WTC11 (cell line): ENCODE data around the gene HSD17B12. TPM values are rescaled to one million over a fixed set of nuclear protein-coding genes. Genes with fewer than 3 reads are reported as not detected.
A peak's percentile ranks its signal among the peaks of the same experiment; 100 is the strongest.

Experiments
- ATAC-seq: fragments of 200-7000 bp; cut with Tn5 transposase; 2 replicates; pipeline ENCODE4 v1.10.0; 2021; ENCODE audit warnings: mild to moderate bottlenecking, moderate library complexity
- CTCF ChIA-PET: fragments of 300-600 bp; sonication (Branson Sonifier 250); formaldehyde crosslinking; loops from one replicate; lab custom pipeline; 2021; ENCODE audit warnings: antibody characterized with exemption; lab: Charles Lee
- POLR2A ChIA-PET: fragments of 350-600 bp; sonication (Branson Sonifier 250); formaldehyde crosslinking; loops from one replicate; lab custom pipeline; 2021; ENCODE audit warnings: antibody characterized with exemption; lab: Charles Lee
- DNase-seq: peaks from one replicate; pipeline ENCODE4 v3.0.0; 2021; ENCODE audit warnings: low spot score
- H3K27ac Mint-ChIP-seq: 2 replicates; pipeline ENCODE4 v1.8.0; 2021; ENCODE audit warnings: mixed read lengths
- H3K27me3 Mint-ChIP-seq: 2 replicates; pipeline ENCODE4 v1.8.0; 2021; ENCODE audit warnings: low read depth, mild to moderate bottlenecking, moderate library complexity, mixed read lengths
- H3K36me3 Mint-ChIP-seq: 2 replicates; pipeline ENCODE4 v1.8.0; 2021; ENCODE audit warnings: mixed read lengths
- H3K4me1 Mint-ChIP-seq: 2 replicates; pipeline ENCODE4 v1.8.0; 2022; ENCODE audit warnings: mixed read lengths
- H3K4me3 Mint-ChIP-seq: 2 replicates; pipeline ENCODE4 v1.8.0; 2021; ENCODE audit warnings: mild to moderate bottlenecking, moderate library complexity, mixed read lengths
- H3K9me3 Mint-ChIP-seq: 2 replicates; pipeline ENCODE4 v1.8.0; 2021; ENCODE audit warnings: mixed read lengths
- CREB1 ChIP-seq: sonication (generic); formaldehyde crosslinking; IDR thresholded peaks from 2 replicates; pipeline ENCODE4 v1.8.0; 2023; ENCODE audit warnings: mild to moderate bottlenecking, missing genetic modification reagents
- ETV6 ChIP-seq: sonication (generic); formaldehyde crosslinking; IDR thresholded peaks from 2 replicates; pipeline ENCODE4 v1.8.1; 2022; ENCODE audit warnings: mild to moderate bottlenecking, missing genetic modification reagents
- GRHL2 ChIP-seq: fragments of 250-450 bp; sonication (Bioruptor Pico); IDR thresholded peaks from 2 replicates; pipeline ENCODE4 v1.8.0; 2022; ENCODE audit warnings: mild to moderate bottlenecking, moderate library complexity; ENCODE audit not compliant: insufficient replicate concordance, severe bottlenecking
- JAZF1 ChIP-seq: fragments of 250-450 bp; sonication (Bioruptor Pico); IDR thresholded peaks from 2 replicates; pipeline ENCODE4 v1.9.0; 2021; ENCODE audit warnings: moderate library complexity, mild to moderate bottlenecking, inconsistent platforms
- MYBL2 ChIP-seq: sonication (generic); formaldehyde crosslinking; IDR thresholded peaks from 2 replicates; pipeline ENCODE4 v1.8.1; 2023; ENCODE audit warnings: mild to moderate bottlenecking, moderate library complexity, missing genetic modification reagents
- NFATC4 ChIP-seq: fragments of 250-450 bp; sonication (Bioruptor Pico); IDR thresholded peaks from 2 replicates; pipeline ENCODE4 v1.9.0; 2021; ENCODE audit warnings: mild to moderate bottlenecking
- SMAD3 ChIP-seq: sonication (generic); formaldehyde crosslinking; IDR thresholded peaks from 2 replicates; pipeline ENCODE4 v1.8.0; 2022; ENCODE audit warnings: missing genetic modification reagents, mild to moderate bottlenecking, borderline replicate concordance
- SMAD4 ChIP-seq: sonication (generic); formaldehyde crosslinking; IDR thresholded peaks from 2 replicates; pipeline ENCODE4 v1.8.0; 2022; ENCODE audit warnings: mild to moderate bottlenecking, missing genetic modification reagents
- TCF7 ChIP-seq: sonication (generic); formaldehyde crosslinking; IDR thresholded peaks from 2 replicates; pipeline ENCODE4 v1.8.0; 2022; ENCODE audit warnings: mild to moderate bottlenecking, low read depth, missing genetic modification reagents, moderate library complexity
- ZNF138 ChIP-seq: sonication (generic); formaldehyde crosslinking; conservative IDR thresholded peaks from 2 replicates; pipeline ENCODE4 v1.8.1; 2022; ENCODE audit warnings: mild to moderate bottlenecking, moderate library complexity, missing genetic modification reagents
- ZNF396 ChIP-seq: fragments of 250-450 bp; sonication (Bioruptor Pico); IDR thresholded peaks from 2 replicates; pipeline ENCODE4 v1.8.0; 2021; ENCODE audit warnings: mild to moderate bottlenecking, moderate library complexity, borderline replicate concordance
- total RNA-seq: library from RNA; stranded (reverse); gene quantifications from 3 replicates; pipeline ENCODE4 v1.2.3, GENCODE V29; 2021
- TF ChIP-seq, protein P1 (sequence below): fragments of 250-450 bp; sonication (Bioruptor Pico); IDR thresholded peaks from 2 replicates; pipeline ENCODE4 v1.9.0; 2021; ENCODE audit warnings: mild to moderate bottlenecking, borderline replicate concordance
- TF ChIP-seq, protein P2 (sequence below): sonication (generic); formaldehyde crosslinking; IDR thresholded peaks from 2 replicates; pipeline ENCODE4 v1.8.1; 2022; ENCODE audit warnings: mild to moderate bottlenecking, missing genetic modification reagents, moderate library complexity, borderline replicate concordance
- TF ChIP-seq, protein P3 (sequence below): sonication (generic); formaldehyde crosslinking; IDR thresholded peaks from 2 replicates; pipeline ENCODE4 v1.8.1; 2022; ENCODE audit warnings: low read depth, missing genetic modification reagents, borderline replicate concordance
- TF ChIP-seq, protein P4 (sequence below): sonication (generic); formaldehyde crosslinking; IDR thresholded peaks from 2 replicates; pipeline ENCODE4 v1.8.0; 2023; ENCODE audit warnings: missing genetic modification reagents, mild to moderate bottlenecking, borderline replicate concordance
- TF ChIP-seq, protein P5 (sequence below): sonication (generic); formaldehyde crosslinking; IDR thresholded peaks from 2 replicates; pipeline ENCODE4 v1.8.0; 2022; ENCODE audit warnings: mild to moderate bottlenecking, missing genetic modification reagents

The HSD17B12 gene
- total RNA-seq, 1 experiment from 2014 or later = 149 TPM

DNA sequence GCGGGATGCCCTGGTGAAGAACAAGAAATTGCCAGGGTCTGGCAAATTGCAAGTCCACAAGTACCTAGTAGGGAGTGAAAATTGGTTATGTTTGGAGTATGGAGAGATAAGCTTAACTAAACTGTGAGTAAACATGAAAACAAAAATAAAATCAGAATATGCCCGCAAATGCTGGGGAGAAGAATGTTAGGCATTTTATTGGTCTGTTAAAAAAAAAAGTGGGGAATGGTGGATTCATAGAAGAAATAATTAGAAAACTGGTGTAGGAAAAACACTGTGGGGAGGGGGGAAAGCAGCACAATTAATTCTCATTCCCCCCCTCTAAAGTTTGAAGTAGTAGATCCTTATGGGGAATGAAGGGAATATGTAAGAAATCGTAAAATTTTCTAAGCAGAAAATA is 40.6 kb upstream of the HSD17B12 start (continued):
- TF ChIP-seq, protein P1, sequence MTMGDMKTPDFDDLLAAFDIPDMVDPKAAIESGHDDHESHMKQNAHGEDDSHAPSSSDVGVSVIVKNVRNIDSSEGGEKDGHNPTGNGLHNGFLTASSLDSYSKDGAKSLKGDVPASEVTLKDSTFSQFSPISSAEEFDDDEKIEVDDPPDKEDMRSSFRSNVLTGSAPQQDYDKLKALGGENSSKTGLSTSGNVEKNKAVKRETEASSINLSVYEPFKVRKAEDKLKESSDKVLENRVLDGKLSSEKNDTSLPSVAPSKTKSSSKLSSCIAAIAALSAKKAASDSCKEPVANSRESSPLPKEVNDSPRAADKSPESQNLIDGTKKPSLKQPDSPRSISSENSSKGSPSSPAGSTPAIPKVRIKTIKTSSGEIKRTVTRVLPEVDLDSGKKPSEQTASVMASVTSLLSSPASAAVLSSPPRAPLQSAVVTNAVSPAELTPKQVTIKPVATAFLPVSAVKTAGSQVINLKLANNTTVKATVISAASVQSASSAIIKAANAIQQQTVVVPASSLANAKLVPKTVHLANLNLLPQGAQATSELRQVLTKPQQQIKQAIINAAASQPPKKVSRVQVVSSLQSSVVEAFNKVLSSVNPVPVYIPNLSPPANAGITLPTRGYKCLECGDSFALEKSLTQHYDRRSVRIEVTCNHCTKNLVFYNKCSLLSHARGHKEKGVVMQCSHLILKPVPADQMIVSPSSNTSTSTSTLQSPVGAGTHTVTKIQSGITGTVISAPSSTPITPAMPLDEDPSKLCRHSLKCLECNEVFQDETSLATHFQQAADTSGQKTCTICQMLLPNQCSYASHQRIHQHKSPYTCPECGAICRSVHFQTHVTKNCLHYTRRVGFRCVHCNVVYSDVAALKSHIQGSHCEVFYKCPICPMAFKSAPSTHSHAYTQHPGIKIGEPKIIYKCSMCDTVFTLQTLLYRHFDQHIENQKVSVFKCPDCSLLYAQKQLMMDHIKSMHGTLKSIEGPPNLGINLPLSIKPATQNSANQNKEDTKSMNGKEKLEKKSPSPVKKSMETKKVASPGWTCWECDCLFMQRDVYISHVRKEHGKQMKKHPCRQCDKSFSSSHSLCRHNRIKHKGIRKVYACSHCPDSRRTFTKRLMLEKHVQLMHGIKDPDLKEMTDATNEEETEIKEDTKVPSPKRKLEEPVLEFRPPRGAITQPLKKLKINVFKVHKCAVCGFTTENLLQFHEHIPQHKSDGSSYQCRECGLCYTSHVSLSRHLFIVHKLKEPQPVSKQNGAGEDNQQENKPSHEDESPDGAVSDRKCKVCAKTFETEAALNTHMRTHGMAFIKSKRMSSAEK (CRISPR knock-in tag) = no peak
- TF ChIP-seq, protein P2, sequence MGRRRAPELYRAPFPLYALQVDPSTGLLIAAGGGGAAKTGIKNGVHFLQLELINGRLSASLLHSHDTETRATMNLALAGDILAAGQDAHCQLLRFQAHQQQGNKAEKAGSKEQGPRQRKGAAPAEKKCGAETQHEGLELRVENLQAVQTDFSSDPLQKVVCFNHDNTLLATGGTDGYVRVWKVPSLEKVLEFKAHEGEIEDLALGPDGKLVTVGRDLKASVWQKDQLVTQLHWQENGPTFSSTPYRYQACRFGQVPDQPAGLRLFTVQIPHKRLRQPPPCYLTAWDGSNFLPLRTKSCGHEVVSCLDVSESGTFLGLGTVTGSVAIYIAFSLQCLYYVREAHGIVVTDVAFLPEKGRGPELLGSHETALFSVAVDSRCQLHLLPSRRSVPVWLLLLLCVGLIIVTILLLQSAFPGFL (CRISPR knock-in tag) = no peak
- no peak for TF ChIP-seq GRHL2 (CRISPR knock-in tag)
- TF ChIP-seq SMAD3 (CRISPR knock-in tag) = no peak
- TF ChIP-seq, protein P3, sequence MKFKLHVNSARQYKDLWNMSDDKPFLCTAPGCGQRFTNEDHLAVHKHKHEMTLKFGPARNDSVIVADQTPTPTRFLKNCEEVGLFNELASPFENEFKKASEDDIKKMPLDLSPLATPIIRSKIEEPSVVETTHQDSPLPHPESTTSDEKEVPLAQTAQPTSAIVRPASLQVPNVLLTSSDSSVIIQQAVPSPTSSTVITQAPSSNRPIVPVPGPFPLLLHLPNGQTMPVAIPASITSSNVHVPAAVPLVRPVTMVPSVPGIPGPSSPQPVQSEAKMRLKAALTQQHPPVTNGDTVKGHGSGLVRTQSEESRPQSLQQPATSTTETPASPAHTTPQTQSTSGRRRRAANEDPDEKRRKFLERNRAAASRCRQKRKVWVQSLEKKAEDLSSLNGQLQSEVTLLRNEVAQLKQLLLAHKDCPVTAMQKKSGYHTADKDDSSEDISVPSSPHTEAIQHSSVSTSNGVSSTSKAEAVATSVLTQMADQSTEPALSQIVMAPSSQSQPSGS (CRISPR knock-in tag) = no peak
- TF ChIP-seq, all 79 proteins: peak for 0

DNA sequence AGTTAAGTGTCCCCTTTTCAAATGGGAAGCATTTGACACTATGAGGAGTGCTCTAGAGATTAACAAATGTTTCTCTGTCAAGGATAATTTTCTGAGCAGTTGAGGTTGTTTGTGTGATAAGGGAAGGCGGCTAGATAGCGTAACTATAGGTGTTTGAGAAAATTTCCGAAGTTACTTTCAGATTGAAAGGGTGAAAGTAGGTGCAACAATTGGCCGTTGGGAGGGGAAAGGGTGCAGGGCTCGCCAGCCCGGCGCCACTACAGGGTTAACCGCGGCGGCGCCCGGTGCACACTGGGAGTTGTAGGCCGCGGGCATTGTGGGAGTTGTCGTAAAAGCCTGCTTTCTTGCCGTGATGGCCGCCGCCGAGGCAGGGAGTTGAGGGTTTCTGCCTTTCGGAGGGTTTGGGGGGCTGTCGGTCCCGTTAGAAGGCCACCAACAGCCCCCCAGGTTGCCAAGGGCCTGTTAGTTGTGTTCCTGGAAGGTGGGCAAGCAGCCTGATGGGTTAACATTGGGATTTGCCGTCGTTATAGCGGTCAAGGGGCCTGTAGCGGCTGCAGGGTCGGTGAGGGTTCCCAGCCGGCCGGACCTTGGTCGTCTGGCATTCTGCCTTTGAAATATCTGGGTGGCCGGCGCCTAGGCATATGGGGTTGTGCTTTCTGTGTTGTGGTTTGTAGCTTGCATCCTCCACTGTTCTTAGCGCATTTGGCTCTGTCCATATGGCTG is 36.5 kb upstream of the HSD17B12 start:
- peak; percentile 86 for DNase-seq
- ChIA-PET POLR2A (no interaction called here), CTCF (interaction anchor here (1.0 kb wide), 1 partner anchor 141 kb away, joined by 4 read pairs; no protein-coding TSS in a partner anchor)
- Mint-ChIP-seq H3K27me3 (peaks cover 12% of the 10 kb centered on the region), H3K4me1 (peaks cover 15% of the 10 kb centered on the region), H3K9me3 (no peaks in the 10 kb centered on the region), H3K4me3 (peak overlapping the region; percentile 99), H3K27ac (peak overlapping the region; percentile 58), H3K36me3 (no peaks in the 10 kb centered on the region)
- peak; percentile 99 for ATAC-seq
- TF ChIP-seq MYBL2 (CRISPR knock-in tag) (no peak; the same call in 1 of the 2 replicates), NFATC4 (CRISPR knock-in tag) (no peak), CREB1 (CRISPR knock-in tag) (no peak), ZNF396 (CRISPR knock-in tag) (no peak), SMAD3 (CRISPR knock-in tag) (no peak), TCF7 (no peak), SMAD4 (CRISPR knock-in tag) (no peak), JAZF1 (CRISPR knock-in tag) (no peak), ETV6 (0 out of 2 replicates have a peak, but pooled peaks have one; percentile 48), ZNF138 (CRISPR knock-in tag) (no peak)
- TF ChIP-seq, protein P4, sequence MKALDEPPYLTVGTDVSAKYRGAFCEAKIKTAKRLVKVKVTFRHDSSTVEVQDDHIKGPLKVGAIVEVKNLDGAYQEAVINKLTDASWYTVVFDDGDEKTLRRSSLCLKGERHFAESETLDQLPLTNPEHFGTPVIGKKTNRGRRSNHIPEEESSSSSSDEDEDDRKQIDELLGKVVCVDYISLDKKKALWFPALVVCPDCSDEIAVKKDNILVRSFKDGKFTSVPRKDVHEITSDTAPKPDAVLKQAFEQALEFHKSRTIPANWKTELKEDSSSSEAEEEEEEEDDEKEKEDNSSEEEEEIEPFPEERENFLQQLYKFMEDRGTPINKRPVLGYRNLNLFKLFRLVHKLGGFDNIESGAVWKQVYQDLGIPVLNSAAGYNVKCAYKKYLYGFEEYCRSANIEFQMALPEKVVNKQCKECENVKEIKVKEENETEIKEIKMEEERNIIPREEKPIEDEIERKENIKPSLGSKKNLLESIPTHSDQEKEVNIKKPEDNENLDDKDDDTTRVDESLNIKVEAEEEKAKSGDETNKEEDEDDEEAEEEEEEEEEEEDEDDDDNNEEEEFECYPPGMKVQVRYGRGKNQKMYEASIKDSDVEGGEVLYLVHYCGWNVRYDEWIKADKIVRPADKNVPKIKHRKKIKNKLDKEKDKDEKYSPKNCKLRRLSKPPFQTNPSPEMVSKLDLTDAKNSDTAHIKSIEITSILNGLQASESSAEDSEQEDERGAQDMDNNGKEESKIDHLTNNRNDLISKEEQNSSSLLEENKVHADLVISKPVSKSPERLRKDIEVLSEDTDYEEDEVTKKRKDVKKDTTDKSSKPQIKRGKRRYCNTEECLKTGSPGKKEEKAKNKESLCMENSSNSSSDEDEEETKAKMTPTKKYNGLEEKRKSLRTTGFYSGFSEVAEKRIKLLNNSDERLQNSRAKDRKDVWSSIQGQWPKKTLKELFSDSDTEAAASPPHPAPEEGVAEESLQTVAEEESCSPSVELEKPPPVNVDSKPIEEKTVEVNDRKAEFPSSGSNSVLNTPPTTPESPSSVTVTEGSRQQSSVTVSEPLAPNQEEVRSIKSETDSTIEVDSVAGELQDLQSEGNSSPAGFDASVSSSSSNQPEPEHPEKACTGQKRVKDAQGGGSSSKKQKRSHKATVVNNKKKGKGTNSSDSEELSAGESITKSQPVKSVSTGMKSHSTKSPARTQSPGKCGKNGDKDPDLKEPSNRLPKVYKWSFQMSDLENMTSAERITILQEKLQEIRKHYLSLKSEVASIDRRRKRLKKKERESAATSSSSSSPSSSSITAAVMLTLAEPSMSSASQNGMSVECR = 0 out of 2 replicates have a peak, but pooled peaks have one; percentile 49
- TF ChIP-seq, protein P1 (CRISPR knock-in tag) = no peak
- TF ChIP-seq, protein P5, sequence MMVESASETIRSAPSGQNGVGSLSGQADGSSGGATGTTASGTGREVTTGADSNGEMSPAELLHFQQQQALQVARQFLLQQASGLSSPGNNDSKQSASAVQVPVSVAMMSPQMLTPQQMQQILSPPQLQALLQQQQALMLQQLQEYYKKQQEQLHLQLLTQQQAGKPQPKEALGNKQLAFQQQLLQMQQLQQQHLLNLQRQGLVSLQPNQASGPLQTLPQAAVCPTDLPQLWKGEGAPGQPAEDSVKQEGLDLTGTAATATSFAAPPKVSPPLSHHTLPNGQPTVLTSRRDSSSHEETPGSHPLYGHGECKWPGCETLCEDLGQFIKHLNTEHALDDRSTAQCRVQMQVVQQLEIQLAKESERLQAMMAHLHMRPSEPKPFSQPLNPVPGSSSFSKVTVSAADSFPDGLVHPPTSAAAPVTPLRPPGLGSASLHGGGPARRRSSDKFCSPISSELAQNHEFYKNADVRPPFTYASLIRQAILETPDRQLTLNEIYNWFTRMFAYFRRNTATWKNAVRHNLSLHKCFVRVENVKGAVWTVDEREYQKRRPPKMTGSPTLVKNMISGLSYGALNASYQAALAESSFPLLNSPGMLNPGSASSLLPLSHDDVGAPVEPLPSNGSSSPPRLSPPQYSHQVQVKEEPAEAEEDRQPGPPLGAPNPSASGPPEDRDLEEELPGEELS (CRISPR knock-in tag) = no peak
